Measurements from ENCODE around the gene HBZ.
"Not testable (repeated sequence)": the region's sequence is repeated elsewhere in the genome, so short reads cannot be mapped to it uniquely, and the experiment has no call there.

The HBZ gene

GRCh38 chr16:180101-180675 lies 27.7 kb downstream of the HBZ start, which contains the start of gene HBQ1:
Gene HBQ1 (plus strand): TSS chr16:180459. CDS start chr16:180487, 28 bp downstream.
- no peak for DNase-seq

GRCh38 chr16:180681-181564 lies 28.5 kb downstream of the HBZ start:
- peak; percentile 9 for DNase-seq

- no peak for DNase-seq
These were observed 29.1 kb downstream of the HBZ start for GRCh38 chr16:181565-182021.

- DNase-seq: no peak
These were observed 30.6 kb downstream of the HBZ start for GRCh38 chr16:183005-183404.

- DNase-seq: no peak
These were observed 32.8 kb downstream of the HBZ start for GRCh38 chr16:185213-185612.

GRCh38 chr16:185691-186090 lies 33.2 kb downstream of the HBZ start:
- no peak for DNase-seq

- DNase-seq: no peak
These were observed 34.9 kb downstream of the HBZ start for GRCh38 chr16:187330-187729.

- no peak for DNase-seq
These were observed 36.2 kb downstream of the HBZ start for GRCh38 chr16:188674-189073.

- DNase-seq: no peak
These were observed 37.3 kb downstream of the HBZ start for GRCh38 chr16:189604-190186.

GRCh38 chr16:191831-192230 lies 39.4 kb downstream of the HBZ start:
- DNase-seq: no peak

- no peak for DNase-seq
These were observed 40.2 kb downstream of the HBZ start for GRCh38 chr16:192686-193085.

GRCh38 chr16:193441-193840 lies 41.0 kb downstream of the HBZ start:
- DNase-seq: no peak

GRCh38 chr16:194516-194915 lies 42.1 kb downstream of the HBZ start:
- DNase-seq: no peak

GRCh38 chr16:200388-200787 lies 47.9 kb downstream of the HBZ start:
- DNase-seq: peak; percentile 14

GRCh38 chr16:203246-203645 lies 50.8 kb downstream of the HBZ start:
- DNase-seq: no peak

GRCh38 chr16:204046-204445 lies 51.6 kb downstream of the HBZ start:
- DNase-seq: not testable (repeated sequence)

Data from amniotic stem cell (primary cell).